ENCODE data around the gene CXCL5.

The CXCL5 gene

DNA sequence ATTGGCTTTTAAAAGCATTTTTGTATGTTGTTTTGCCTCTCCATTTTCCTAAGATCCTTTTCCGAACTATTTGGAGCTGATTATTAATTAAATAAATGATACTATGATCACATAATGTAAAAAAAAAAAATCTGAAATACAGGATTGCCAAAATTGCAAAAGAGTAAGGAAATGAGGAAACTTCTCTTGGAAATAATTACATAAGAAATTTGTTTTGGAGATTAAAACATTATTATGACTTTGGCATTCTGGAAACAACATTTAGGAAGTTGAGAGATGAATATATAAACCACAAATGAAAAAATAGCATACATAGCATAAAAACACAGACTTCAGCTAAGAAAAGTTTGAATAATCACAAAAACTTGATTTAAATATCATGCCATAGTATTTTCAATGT lies 50.2 kb downstream of the CXCL5 start:
- CTCF ChIA-PET: interaction anchor here (0.6 to 0.7 kb wide), 2 partner anchors 39 to 401 kb away, joined by 3 read pairs; no protein-coding TSS in a partner anchor
- H3K27ac ChIP-seq: no peak overlapping the region
- no peak for TF ChIP-seq CTCF (conservative IDR thresholded peaks at IDR 0.05; ENCODE audit: low read depth)
- no peak for DNase-seq (ENCODE audit: low spot score)
- POLR2A ChIA-PET (ENCODE audit: low non-redundant PET): no interaction called here

GRCh38 chr4:73947239-73947985 lies 51.1 kb downstream of the CXCL5 start:
- POLR2A ChIA-PET (ENCODE audit: low non-redundant PET): no interaction called here
- no peak overlapping the region for H3K27ac ChIP-seq
- no peak for DNase-seq (ENCODE audit: low spot score)
- CTCF ChIA-PET: interaction anchor here (0.6 to 0.7 kb wide), 2 partner anchors 40 to 400 kb away, joined by 3 read pairs; no protein-coding TSS in a partner anchor
- TF ChIP-seq CTCF (conservative IDR thresholded peaks at IDR 0.05; ENCODE audit: low read depth): no peak

DNA sequence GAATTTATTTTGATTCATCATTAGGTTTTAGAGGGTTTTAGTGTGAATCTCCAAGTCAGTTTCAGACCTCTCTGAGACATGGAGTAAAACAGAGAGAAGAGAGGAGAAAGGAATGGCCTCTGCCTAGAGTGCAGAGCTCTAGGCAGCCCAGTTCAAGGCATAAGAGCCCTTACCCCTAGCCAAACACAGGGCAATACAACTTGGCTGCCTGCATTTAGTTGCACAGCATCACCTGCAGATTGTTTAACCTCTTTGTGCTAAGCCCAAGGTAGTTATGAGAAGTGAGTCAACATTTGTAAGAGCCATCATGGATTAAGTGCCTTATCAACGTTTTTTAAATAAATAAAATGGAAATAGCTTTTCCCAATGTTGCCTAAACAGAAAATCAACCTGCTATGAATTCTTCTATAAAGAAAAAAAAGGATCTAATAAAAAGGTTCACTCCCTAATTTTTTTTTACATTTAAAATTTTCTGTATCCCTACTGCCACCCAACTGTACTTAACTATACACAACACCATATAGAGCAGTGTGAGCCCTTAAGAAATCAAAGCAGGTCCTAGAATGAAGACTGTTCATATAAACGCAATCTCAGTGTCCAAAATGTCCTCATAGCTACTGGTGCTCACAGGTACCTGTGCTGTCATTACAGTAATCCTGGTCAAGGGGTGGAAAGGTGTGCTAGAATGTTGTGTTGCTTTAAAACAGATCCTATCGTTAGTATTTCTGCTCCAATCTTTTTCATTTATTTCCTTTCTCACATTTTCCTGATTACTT lies 52.6 kb downstream of the CXCL5 start:
- CTCF ChIA-PET: interaction anchor here (0.6 to 0.7 kb wide), 3 partner anchors 210 to 248 kb away, joined by 3 to 8 read pairs (median 3); no protein-coding TSS in a partner anchor
- H3K27ac ChIP-seq: no peak overlapping the region
- POLR2A ChIA-PET (ENCODE audit: low non-redundant PET): no interaction called here

More for the DNA sequence above, 52.6 kb downstream of the CXCL5 start:
- TF ChIP-seq CTCF (conservative IDR thresholded peaks at IDR 0.05; ENCODE audit: low read depth): no peak
- DNase-seq (ENCODE audit: low spot score): no peak
